HCT116 (cell line): ENCODE measurements around the gene IQGAP3. TPM values are rescaled to one million over a fixed set of nuclear protein-coding genes. Genes with fewer than 3 reads are reported as not detected.

Experiments used
- ATAC-seq: fragments of 200-7000 bp; cut with Tn5 transposase; 2 replicates; pipeline ENCODE4 v1.9.1; 2020; ENCODE audit warnings: mild to moderate bottlenecking, moderate library complexity
- BruUV-seq: library from RNA; stranded (reverse); fragments of 400-500 nt; replicated peaks from 2 replicates; lab custom pipeline; 2021; lab: Mats Ljungman, UMichigan
- CTCF ChIA-PET: fragments of 300-600 bp; sonication (Branson Sonifier 250); formaldehyde crosslinking; loops from one replicate; lab custom pipeline; 2021; ENCODE audit warnings: antibody characterized with exemption; lab: Charles Lee
- POLR2A ChIA-PET: fragments of 300-600, 350-600 bp; sonication (Branson Sonifier 250); formaldehyde crosslinking; loops from one replicate; lab custom pipeline; 2021; ENCODE audit warnings: antibody characterized with exemption; lab: Charles Lee
- RAD21 ChIA-PET, 2 experiments: fragments of 300-600 bp; sonication (Branson Sonifier 250); formaldehyde crosslinking; loops; one replicate each; lab custom pipeline; 2023; ENCODE audit warnings: low total read pairs in 2 of 2; ENCODE audit not compliant: uncharacterized antibody in 2 of 2, unreplicated experiment in 2 of 2, low non-redundant PET in 1 of 2; lab: Charles Lee
- DNase-seq: peaks from one replicate; pipeline ENCODE4 v3.0.0-alpha.2; 2010; ENCODE audit warnings: low read depth, low spot score
- H2AFZ ChIP-seq: fragments of 200-600 bp; shearing (Covaris generic), sonication (generic); 2 replicates; pipeline ENCODE4 v1.6.1; 2017; ENCODE audit warnings: low read depth, mixed run types, mixed read lengths, antibody characterized with exemption, low read length; ENCODE audit not compliant: poor library complexity, severe bottlenecking
- H3K27ac ChIP-seq: 2 replicates; pipeline ENCODE4 v1.5.1; 2012; ENCODE audit warnings: low read depth, low read length
- H3K27me3 ChIP-seq: fragments of 200-600 bp; sonication (generic); 2 replicates; pipeline ENCODE4 v1.6.1; 2016; ENCODE audit warnings: mixed run types, low read length, mixed read lengths; ENCODE audit not compliant: insufficient read depth
- H3K36me3 ChIP-seq, 2 experiments: fragments of 200-500 bp in 1 of 2; fragments of 200-600 bp in 1 of 2; sonication (Bioruptor generic) in 1 of 2; sonication (generic) in 1 of 2; 2 replicates each; pipeline versions ENCODE4 v1.5.1 to v1.6.1; 2014 to 2016; ENCODE audit warnings: low read length in 2 of 2, inconsistent platforms in 1 of 2, mixed read lengths in 1 of 2, mixed run types in 1 of 2; ENCODE audit not compliant: insufficient read depth in 2 of 2, control insufficient read depth in 1 of 2
- H3K4me1 ChIP-seq, 2 experiments: fragments of 200-600 bp in 1 of 2; sonication (generic) in 1 of 2; 2 replicates each; pipeline versions ENCODE4 v1.5.1 to v1.6.1; 2012 to 2017; ENCODE audit warnings: low read length in 2 of 2, inconsistent platforms in 1 of 2, mild to moderate bottlenecking in 1 of 2, mixed read lengths in 1 of 2, mixed run types in 1 of 2, moderate library complexity in 1 of 2; ENCODE audit not compliant: insufficient read depth in 2 of 2, control insufficient read depth in 1 of 2
- H3K4me2 ChIP-seq: fragments of 200-600 bp; sonication (generic); 2 replicates; pipeline ENCODE4 v1.6.1; 2017; ENCODE audit warnings: mixed run types, low read length, mixed read lengths
- H3K4me3 ChIP-seq, 2 experiments: fragments of 200-600 bp in 1 of 2; sonication (generic) in 1 of 2; replicated peaks in 1 of 2; 2 replicates each; pipeline ENCODE4 v1.5.1; 2011 to 2016; ENCODE audit warnings: low read length in 2 of 2, control low read depth in 1 of 2, low read depth in 1 of 2, mild to moderate bottlenecking in 1 of 2, mixed read lengths in 1 of 2, mixed run types in 1 of 2
- H3K79me2 ChIP-seq: fragments of 200-600 bp; sonication (generic); 2 replicates; pipeline ENCODE4 v1.6.1; 2017; ENCODE audit warnings: mild to moderate bottlenecking, mixed run types, low read length, moderate library complexity, mixed read lengths; ENCODE audit not compliant: insufficient read depth
- H3K9ac ChIP-seq: fragments of 200-600 bp; sonication (generic); 2 replicates; pipeline ENCODE4 v1.6.1; 2016; ENCODE audit warnings: low read length, mixed read lengths
- H3K9me2 ChIP-seq: fragments of 200-600 bp; sonication (generic), shearing (Covaris generic); 2 replicates; pipeline ENCODE4 v1.6.1; 2017; ENCODE audit warnings: mixed run types, mild to moderate bottlenecking, moderate library complexity; ENCODE audit not compliant: insufficient read depth
- H3K9me3 ChIP-seq, 2 experiments: fragments of 200-500 bp in 1 of 2; fragments of 200-600 bp in 1 of 2; sonication (Bioruptor generic) in 1 of 2; sonication (generic) in 1 of 2; 2 replicates each; pipeline ENCODE4 v1.6.1; 2014 to 2017; ENCODE audit warnings: low read length in 2 of 2, mixed read lengths in 2 of 2, inconsistent platforms in 1 of 2, low read depth in 1 of 2, mild to moderate bottlenecking in 1 of 2, mixed run types in 1 of 2, moderate library complexity in 1 of 2; ENCODE audit not compliant: control insufficient read depth in 1 of 2, insufficient read depth in 1 of 2
- H4K20me1 ChIP-seq: fragments of 200-600 bp; sonication (generic), shearing (Covaris generic); 2 replicates; pipeline ENCODE4 v1.6.1; 2017; ENCODE audit warnings: mixed run types, mild to moderate bottlenecking, moderate library complexity; ENCODE audit not compliant: insufficient read depth
- CBX3 ChIP-seq: IDR thresholded peaks from 2 replicates; pipeline ENCODE4 v1.6.1; 2012; ENCODE audit warnings: low read depth
- EGR1 ChIP-seq: IDR thresholded peaks from 2 replicates; pipeline ENCODE4 v1.6.1; 2012; ENCODE audit warnings: low read depth
- ELF1 ChIP-seq: IDR thresholded peaks from 2 replicates; pipeline ENCODE4 v1.6.1; 2012; ENCODE audit warnings: low read depth, borderline replicate concordance
- EZH2 ChIP-seq: fragments of 200-600 bp; sonication (generic); IDR thresholded peaks from 2 replicates; pipeline ENCODE4 v1.6.1; 2017; ENCODE audit warnings: antibody characterized with exemption, mixed run types
- EZH2phosphoT487 ChIP-seq: fragments of 200-600 bp; IDR thresholded peaks from 2 replicates; pipeline ENCODE4 v1.6.1; 2018; ENCODE audit warnings: antibody characterized with exemption, borderline replicate concordance
- FOSL1 ChIP-seq: IDR thresholded peaks from 2 replicates; pipeline ENCODE4 v1.6.1; 2012; ENCODE audit warnings: low read depth
- JUND ChIP-seq: IDR thresholded peaks from 2 replicates; pipeline ENCODE4 v1.6.1; 2012
- POLR2A ChIP-seq: IDR thresholded peaks from 2 replicates; pipeline ENCODE4 v1.7.0; 2011; ENCODE audit warnings: borderline replicate concordance; ENCODE audit not compliant: insufficient read depth, insufficient read length; ENCODE audit errors: extremely low read depth
- POLR2AphosphoS5 ChIP-seq: IDR thresholded peaks from 2 replicates; pipeline ENCODE4 v1.6.1; 2011; ENCODE audit warnings: mild to moderate bottlenecking, low read depth, low read length, moderate library complexity
- RAD21 ChIP-seq: IDR thresholded peaks from 2 replicates; pipeline ENCODE4 v1.6.1; 2012; ENCODE audit warnings: low read depth, mild to moderate bottlenecking
- TCF7L2 ChIP-seq: IDR thresholded peaks from 2 replicates; pipeline ENCODE4 v1.7.0; 2011; ENCODE audit warnings: borderline replicate concordance, inconsistent platforms; ENCODE audit not compliant: insufficient read depth, insufficient read length; ENCODE audit errors: extremely low read depth
- ZFX ChIP-seq: fragments of 450-650 bp; IDR thresholded peaks from 2 replicates; pipeline ENCODE4 v1.6.1; 2017
- ZNF274 ChIP-seq: fragments of 200-500 bp; sonication (Bioruptor generic); IDR thresholded peaks from 2 replicates; pipeline ENCODE4 v1.6.1; 2014; ENCODE audit warnings: mild to moderate bottlenecking, low read depth, low read length, inconsistent platforms
- intact Hi-C: fragments of 100-400 bp; cut with micrococcal nuclease; formaldehyde crosslinking; loops from 2 replicates; pipeline ENCODE4 v1.10.0; 2022
- total RNA-seq: library from RNA; stranded (reverse); gene quantifications from one replicate; pipeline ENCODE4 v1.2.1, GENCODE V29; 2021; ENCODE audit not compliant: unreplicated experiment
- TF ChIP-seq, protein P1 (sequence below): IDR thresholded peaks from 2 replicates; pipeline ENCODE4 v1.6.1; 2012
- TF ChIP-seq, protein P2 (sequence below), 3 experiments: fragments of 200-600 bp in 1 of 3; sonication (generic) in 1 of 3; IDR thresholded peaks in 2 of 3; conservative IDR thresholded peaks in 1 of 3; 2 replicates each; pipeline ENCODE4 v1.5.1; 2012 to 2017; ENCODE audit warnings: low read depth in 2 of 3, low read length in 2 of 3, antibody characterized with exemption in 1 of 3, borderline replicate concordance in 1 of 3, control low read depth in 1 of 3, mild to moderate bottlenecking in 1 of 3, mixed read lengths in 1 of 3, mixed run types in 1 of 3, moderate library complexity in 1 of 3; ENCODE audit not compliant: insufficient read depth in 1 of 3

Gene IQGAP3
- total RNA-seq, 1 experiment from 2014 or later, result 38.8 TPM

DNA sequence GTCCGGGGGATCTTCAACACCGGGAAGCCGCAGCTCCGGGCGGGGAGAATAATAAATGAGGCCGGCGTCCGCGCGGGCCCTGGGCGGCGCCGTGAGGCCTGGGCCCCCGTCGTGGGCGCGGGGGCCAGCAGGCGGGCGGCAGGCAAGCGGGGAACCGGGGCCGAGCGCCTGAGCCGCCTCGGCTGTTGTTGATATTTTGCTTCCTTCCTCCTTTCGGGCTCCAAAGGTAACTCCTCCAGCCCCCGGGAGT, 71.9 kb downstream of the IQGAP3 start, which contains the start of gene MEF2D:
Gene MEF2D, minus strand, starts transcription at position 233 of the 250 bp plus-strand sequence. CDS start 17,483 bp downstream, outside the sequence.
- Histone ChIP-seq H2AFZ (no peak within 1 kb of the TSS), H4K20me1 (no peaks in the 10 kb centered on the region), H3K27me3 (no peaks in the 10 kb centered on the region), H3K79me2 (peaks cover 50% of the 10 kb centered on the region), H3K4me1 (peaks cover 53 to 89% of the 10 kb centered on the region in 2 experiments), H3K9me2 (no peaks in the 10 kb centered on the region), H3K9ac (peak within 1 kb of the TSS; percentile 97), H3K4me2 (peak within 1 kb of the TSS; percentile 93), H3K36me3 (no peaks in the 10 kb centered on the region), H3K4me3 (peak within 1 kb of the TSS; percentile 89 to 97), H3K9me3 (no peaks in the 10 kb centered on the region), H3K27ac (peak within 1 kb of the TSS; percentile 99)
- POLR2A ChIA-PET, result interaction anchor here (0.6 to 1.6 kb wide), 5 partner anchors 14 to 267 kb away, joined by 3 to 10 read pairs (median 4); partner anchors contain the start of genes CRABP2 and PRCC
- CTCF ChIA-PET, result interaction anchor here (1.8 to 2.2 kb wide), 5 partner anchors 20 to 115 kb away, joined by 5 to 14 read pairs (median 10); no protein-coding TSS in a partner anchor
- ATAC-seq, result no peak
- RAD21 ChIA-PET, result interaction anchor here (0.7 to 1.5 kb wide), 5 partner anchors 20 to 54 kb away, joined by 3 to 5 read pairs (median 4); no protein-coding TSS in a partner anchor
- no peak for DNase-seq
- BruUV-seq, result no TSS peak
- intact Hi-C loops, result loop anchor here (2.0 to 10.0 kb wide), 2 partner anchors 44 to 244 kb away; partner anchors contain the start of gene MRPL24
- TF ChIP-seq POLR2AphosphoS5 (peak; percentile 71; the same call in 1 of the 2 replicates), FOSL1 (no peak), ZFX (peak; percentile 72)

DNA sequence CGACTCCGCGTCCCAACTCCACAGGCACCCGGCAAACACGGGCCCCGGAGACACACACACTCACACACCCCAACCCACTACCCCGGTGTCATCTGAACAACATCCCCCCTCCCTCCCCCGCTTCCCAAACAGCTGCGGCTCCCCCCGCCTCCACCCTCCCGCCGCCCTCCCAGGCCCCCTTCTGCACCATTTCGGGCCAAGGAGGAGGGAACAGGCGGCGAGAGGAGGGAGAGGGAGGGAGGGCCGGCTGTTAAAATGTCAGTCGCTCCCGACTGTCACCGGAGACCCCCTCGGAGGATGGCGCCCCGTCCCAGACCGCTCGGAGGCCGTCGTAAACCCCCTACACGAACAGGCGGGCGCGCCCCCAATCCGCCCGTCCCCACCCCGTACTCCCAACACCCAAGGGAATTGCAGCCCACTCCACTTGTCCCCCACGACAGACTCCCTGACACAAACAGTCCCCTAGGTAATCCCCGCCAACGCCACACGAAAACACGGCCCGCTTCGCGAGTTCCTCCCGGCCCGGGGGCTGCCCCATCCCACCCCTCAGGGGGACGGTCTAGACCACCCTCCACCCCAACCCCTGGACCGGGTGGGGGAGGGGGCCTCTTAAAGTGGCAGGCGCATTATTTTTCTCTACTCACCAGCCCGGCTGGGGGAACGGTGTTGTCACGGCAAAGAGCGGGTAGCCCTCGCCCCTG, 72.4 kb downstream of the IQGAP3 start:
- CTCF ChIA-PET, result interaction anchor here (0.7 to 2.2 kb wide), 6 partner anchors 19 to 114 kb away, joined by 3 to 14 read pairs (median 9); no protein-coding TSS in a partner anchor
- peak overlapping the region; percentile 93 for H3K4me2 ChIP-seq
- DNase-seq, result no peak
- H3K27ac ChIP-seq, result peak overlapping the region; percentile 94
- peaks cover 53 to 87% of the 10 kb centered on the region in 2 experiments for H3K4me1 ChIP-seq
- no peak overlapping the region for H2AFZ ChIP-seq
- no peak for ATAC-seq
- no peaks in the 10 kb centered on the region for H3K9me2 ChIP-seq
- peaks cover 54% of the 10 kb centered on the region for H3K79me2 ChIP-seq
- TF ChIP-seq POLR2A (no peak), ZNF274 (no peak), EGR1 (no peak), POLR2AphosphoS5 (no peak), EZH2phosphoT487 (no peak), ELF1 (no peak), CBX3 (no peak), JUND (no peak), EZH2 (no peak), RAD21 (no peak), TCF7L2 (no peak)
- TF ChIP-seq, protein P1, sequence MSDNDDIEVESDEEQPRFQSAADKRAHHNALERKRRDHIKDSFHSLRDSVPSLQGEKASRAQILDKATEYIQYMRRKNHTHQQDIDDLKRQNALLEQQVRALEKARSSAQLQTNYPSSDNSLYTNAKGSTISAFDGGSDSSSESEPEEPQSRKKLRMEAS, result no peak
- TF ChIP-seq, protein P2, sequence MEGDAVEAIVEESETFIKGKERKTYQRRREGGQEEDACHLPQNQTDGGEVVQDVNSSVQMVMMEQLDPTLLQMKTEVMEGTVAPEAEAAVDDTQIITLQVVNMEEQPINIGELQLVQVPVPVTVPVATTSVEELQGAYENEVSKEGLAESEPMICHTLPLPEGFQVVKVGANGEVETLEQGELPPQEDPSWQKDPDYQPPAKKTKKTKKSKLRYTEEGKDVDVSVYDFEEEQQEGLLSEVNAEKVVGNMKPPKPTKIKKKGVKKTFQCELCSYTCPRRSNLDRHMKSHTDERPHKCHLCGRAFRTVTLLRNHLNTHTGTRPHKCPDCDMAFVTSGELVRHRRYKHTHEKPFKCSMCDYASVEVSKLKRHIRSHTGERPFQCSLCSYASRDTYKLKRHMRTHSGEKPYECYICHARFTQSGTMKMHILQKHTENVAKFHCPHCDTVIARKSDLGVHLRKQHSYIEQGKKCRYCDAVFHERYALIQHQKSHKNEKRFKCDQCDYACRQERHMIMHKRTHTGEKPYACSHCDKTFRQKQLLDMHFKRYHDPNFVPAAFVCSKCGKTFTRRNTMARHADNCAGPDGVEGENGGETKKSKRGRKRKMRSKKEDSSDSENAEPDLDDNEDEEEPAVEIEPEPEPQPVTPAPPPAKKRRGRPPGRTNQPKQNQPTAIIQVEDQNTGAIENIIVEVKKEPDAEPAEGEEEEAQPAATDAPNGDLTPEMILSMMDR (IDR thresholded peaks at IDR 0.05 in 2 of 3, conservative IDR thresholded peaks at IDR 0.05 in 1 of 3; ENCODE audit: borderline replicate concordance in 1 of 3, insufficient read depth in 1 of 3, low read depth in 2 of 3, low read length in 2 of 3), result no peak
- no peaks in the 10 kb centered on the region for H3K9me3 ChIP-seq
- H4K20me1 ChIP-seq, result no peaks in the 10 kb centered on the region
- H3K27me3 ChIP-seq, result no peaks in the 10 kb centered on the region
- peak overlapping the region; percentile 97 for H3K9ac ChIP-seq
- intact Hi-C loops, result loop anchor here (2.0 to 10.0 kb wide), 2 partner anchors 43 to 245 kb away; partner anchors contain the start of gene MRPL24
- RAD21 ChIA-PET, result interaction anchor here (0.7 to 1.5 kb wide), 3 partner anchors 19 to 43 kb away, joined by 4 to 5 read pairs (median 5); no protein-coding TSS in a partner anchor
- H3K36me3 ChIP-seq, result no peaks in the 10 kb centered on the region
- no TSS peak for BruUV-seq
- POLR2A ChIA-PET, result interaction anchor here (0.6 to 1.6 kb wide), 5 partner anchors 13 to 1526 kb away, joined by 3 to 10 read pairs (median 3); partner anchors contain the start of gene PRCC
- peak overlapping the region; percentile 89 to 97 for H3K4me3 ChIP-seq
